GM21825 (cell line): ENCODE results near the gene SLC8A1.

Experiments used
- ATAC-seq: cut with Tn5 transposase; IDR thresholded peaks from one replicate; pipeline ENCODE4 v1.9.1; 2021; ENCODE audit warnings: mild to moderate bottlenecking, moderate library complexity; ENCODE audit not compliant: unreplicated experiment

The SLC8A1 gene

DNA sequence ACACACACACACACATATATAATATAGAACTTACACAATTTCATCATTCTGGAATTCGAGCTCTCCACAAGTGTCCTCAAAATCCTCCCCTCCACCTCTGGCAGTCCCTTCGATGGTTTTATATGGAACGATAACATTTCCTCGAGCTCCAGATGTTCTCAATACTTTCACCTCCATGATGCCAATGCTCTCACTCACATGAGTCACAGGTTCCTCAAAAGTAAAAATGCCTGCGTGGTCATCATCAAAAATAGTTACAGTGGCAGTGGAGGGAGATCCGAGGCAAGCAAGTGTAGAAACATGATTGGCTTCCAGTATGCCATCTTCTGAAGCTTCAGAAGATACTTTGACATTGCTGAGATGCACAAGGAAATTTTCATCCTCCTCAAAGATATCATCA is 23.5 kb downstream of the SLC8A1 start:
- no peak for ATAC-seq

- ATAC-seq = no peak
Measured at GRCh38 chr2:40421631-40422297, 30.1 kb downstream of the SLC8A1 start.

DNA sequence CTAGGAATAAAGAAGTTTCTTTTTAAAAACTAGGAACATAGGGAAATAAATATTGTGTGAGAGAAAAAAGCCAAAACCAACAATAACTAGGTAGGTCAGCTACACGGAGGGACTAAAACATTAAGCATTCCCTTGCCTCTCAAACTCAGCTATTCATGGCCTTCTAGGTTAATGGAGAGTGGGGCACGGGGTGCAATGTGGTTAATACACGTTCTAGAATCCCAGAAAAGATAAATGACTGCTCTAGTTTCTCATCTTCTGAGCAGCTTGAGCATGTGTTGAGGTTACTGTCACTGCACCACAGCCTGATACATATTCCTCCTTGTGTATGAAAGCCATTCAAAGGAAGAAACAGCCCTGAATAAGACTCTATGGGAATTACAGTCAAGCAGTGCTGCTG is 31.4 kb downstream of the SLC8A1 start:
- ATAC-seq = no peak

DNA sequence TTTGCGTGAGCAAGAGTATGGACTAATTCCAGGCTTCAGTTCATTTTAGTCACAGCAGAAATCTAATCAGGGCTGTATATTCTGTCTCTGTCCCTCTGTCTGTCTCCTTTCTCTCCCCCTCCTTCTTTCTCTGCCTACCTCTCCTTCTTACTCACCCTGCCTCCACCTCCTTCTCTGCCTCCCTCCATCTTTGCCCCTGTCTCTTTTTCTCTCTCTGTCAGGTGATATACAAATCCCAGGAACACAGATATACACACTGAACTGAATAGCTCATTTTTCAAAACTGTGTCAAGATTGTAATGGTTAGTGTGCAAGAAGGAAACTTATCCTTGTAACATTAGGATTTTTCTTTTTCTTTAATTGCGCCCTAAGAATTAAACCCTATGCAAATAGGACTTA is 32.5 kb downstream of the SLC8A1 start:
- no peak for ATAC-seq

DNA sequence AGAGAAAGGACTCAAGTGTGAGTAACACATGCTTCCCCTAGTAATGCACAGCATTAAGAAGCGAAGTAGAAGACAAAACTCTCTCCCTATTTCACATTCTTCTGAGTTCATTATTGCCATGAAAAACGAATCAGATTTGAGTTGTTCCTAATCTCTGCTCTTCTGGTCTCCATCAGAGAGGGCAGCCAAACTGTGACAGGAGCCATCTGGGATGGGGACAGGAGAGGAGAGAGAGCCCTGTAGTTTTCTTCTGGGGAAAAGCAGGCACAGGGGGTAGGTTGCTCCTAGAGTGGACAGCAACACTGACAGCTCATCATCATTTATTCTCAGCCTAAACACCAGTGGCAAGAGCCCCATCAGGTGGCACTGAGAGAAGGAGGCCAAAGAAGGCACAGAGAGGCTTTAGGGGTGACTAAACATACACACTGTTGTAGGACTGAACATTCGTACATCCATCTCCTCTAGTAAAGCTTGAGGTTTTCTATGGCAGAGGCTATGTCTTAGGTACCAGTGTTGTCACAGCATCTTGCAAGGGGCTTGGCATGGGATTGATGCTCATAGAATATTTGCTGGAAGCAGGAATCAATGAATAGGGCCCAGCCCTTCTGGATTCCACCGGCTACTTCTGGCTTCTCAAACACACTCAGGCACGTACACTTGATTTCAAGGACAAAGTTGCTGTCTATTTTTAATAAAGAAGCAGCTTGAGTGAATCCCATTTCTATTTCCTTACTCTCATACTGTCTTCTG is 33.1 kb downstream of the SLC8A1 start:
- ATAC-seq = no peak

DNA sequence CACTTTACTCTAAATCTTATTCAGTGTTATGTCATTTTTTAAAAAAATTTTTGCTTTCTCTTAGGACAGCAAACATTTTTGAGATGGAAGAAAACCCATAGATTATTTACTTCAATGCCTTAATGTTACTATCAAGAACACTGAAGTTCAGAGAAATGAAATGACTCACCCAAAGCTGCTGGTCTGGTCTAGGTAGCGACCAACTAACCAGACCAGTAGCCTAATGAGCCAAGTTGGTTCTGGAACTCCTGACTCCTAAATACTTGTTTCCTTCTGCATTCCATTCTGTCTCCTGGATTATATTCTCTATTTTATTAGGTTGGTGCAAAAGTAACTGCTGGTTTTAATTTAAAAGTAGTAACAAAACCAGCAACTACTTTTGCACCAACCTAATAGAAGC is 35.4 kb downstream of the SLC8A1 start:
- ATAC-seq = no peak

GRCh38 chr2:40415391-40415790 is 36.5 kb downstream of the SLC8A1 start:
- ATAC-seq = no peak

GRCh38 chr2:40412456-40412855 is 39.4 kb downstream of the SLC8A1 start:
- ATAC-seq = no peak

DNA sequence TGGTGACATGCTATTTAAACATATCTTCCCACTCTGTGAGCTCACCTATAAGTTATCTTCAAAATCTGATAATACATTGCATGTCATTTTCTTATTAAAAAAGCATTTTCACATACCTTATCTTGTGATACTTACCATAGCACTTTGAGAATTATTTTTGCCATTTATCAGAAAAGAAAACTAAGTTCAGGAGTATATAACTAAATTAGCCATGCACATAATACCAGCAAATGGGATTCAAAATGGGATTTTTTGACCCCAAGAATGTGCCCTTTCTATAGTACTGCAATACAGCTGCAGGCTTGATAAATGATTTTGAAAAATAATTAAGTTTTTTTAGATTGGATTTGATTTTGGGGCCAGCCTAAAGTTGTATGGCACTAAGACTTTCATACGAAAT is 41.2 kb downstream of the SLC8A1 start:
- ATAC-seq = no peak

- no peak for ATAC-seq
Measured at GRCh38 chr2:40409734-40410133, 42.2 kb downstream of the SLC8A1 start.

- no peak for ATAC-seq
Measured at GRCh38 chr2:40406485-40407289, 45.2 kb downstream of the SLC8A1 start.

GRCh38 chr2:40405465-40405864 is 46.4 kb downstream of the SLC8A1 start:
- no peak for ATAC-seq

DNA sequence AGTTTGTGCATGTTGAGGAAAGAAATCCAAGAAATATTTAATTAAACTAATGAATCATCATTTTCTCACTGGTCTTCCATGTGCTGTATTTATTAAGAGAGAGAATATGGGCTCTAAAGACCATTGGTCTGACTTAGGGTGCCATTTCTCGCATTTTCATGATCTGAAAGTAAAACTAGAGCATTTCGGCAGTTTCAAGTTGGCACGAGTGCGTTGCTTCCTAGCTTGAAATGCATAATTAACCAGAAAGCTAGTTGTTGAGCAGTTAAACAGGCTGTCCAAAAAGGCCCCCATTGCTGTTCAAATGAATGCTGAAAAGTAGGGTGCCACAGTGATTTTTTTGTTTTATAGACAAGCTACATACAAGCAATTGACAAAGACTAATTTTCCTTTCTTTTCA is 47.4 kb downstream of the SLC8A1 start:
- ATAC-seq = no peak

GRCh38 chr2:40403233-40403836 is 48.6 kb downstream of the SLC8A1 start:
- no peak for ATAC-seq

DNA sequence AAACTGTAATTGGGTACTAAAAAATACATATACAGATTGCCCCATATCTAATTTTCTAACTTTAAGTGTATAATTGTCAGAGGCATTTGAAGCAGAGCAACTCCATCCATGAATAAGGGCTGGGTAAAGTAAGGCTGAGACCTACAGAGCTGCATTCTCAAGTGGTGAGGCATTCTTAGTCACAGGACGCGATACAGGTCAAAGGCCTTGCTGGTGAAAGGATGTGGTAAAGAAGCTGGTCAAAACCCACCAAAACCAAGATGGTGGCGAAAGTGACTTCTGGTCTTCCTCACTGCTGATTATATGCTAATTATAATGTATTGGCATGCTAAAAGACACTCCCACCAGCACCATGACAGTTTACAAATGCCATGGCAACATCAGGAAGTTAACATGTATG is 50.0 kb downstream of the SLC8A1 start:
- no peak for ATAC-seq

- no peak for ATAC-seq
Measured at GRCh38 chr2:40400336-40400953, 51.4 kb downstream of the SLC8A1 start.

- no peak for ATAC-seq
Measured at GRCh38 chr2:40397765-40398164, 54.1 kb downstream of the SLC8A1 start.

GRCh38 chr2:40396124-40396523 is 55.8 kb downstream of the SLC8A1 start:
- ATAC-seq = no peak

GRCh38 chr2:40395169-40396073 is 56.5 kb downstream of the SLC8A1 start:
- no peak for ATAC-seq

DNA sequence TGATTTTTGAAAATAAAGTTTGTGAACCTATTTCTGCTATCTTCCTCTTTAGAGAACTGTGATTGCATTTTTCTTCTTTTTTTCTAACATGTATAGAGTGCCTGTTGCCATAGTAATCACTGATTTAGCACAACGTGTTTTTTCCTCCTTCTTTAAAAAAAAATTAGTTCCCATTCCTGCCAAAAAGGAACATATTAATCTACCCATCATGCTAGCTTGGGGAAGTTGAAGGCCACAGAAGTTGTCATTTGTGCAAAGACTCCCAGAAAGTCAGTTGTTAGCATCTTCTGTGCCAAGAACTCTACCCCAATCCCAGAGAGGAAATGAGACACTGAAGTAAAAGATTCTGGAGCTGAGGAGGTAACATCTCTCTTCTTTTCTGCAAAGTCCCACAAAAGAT is 57.3 kb downstream of the SLC8A1 start:
- ATAC-seq = no peak
